PC-9 (cell line): Measurements from ENCODE around the gene C1orf159. TPM values are rescaled to one million over a fixed set of nuclear protein-coding genes. Genes with fewer than 3 reads are reported as not detected.
"Not testable (repeated sequence)": the region's sequence is repeated elsewhere in the genome, so short reads cannot be mapped to it uniquely, and the experiment has no call there.

Experiments
- BruUV-seq: library from RNA; stranded (reverse); fragments of 400-500 nt; replicated peaks from 2 replicates; lab custom pipeline; 2021; lab: Mats Ljungman, UMichigan
- CTCF ChIA-PET: fragments of 300-600 bp; sonication (Branson Sonifier 250); formaldehyde crosslinking; loops from one replicate; lab custom pipeline; 2022; ENCODE audit warnings: antibody characterized with exemption; lab: Charles Lee
- POLR2A ChIA-PET: fragments of 300-600 bp; sonication (Branson Sonifier 250); formaldehyde crosslinking; loops from one replicate; lab custom pipeline; 2022; ENCODE audit warnings: antibody characterized with exemption; ENCODE audit not compliant: unreplicated experiment; lab: Charles Lee
- DNase-seq, 2 experiments: peaks; one replicate each; pipeline versions ENCODE4 v3.0.0 to v3.0.0-alpha.2; 2015 to 2022; ENCODE audit warnings: mixed read lengths in 1 of 2
- H2AFZ ChIP-seq: fragments of 200-600 bp; sonication (generic); 2 replicates; pipeline ENCODE4 v1.8.1; 2017; ENCODE audit warnings: antibody characterized with exemption
- H3F3A ChIP-seq: fragments of 200-600 bp; sonication (generic); 2 replicates; pipeline ENCODE4 v1.8.1; 2017; ENCODE audit warnings: antibody characterized with exemption, mild to moderate bottlenecking, low read depth; ENCODE audit not compliant: insufficient read depth
- H3K27ac ChIP-seq: fragments of 200-600 bp; sonication (generic); 2 replicates; pipeline ENCODE4 v1.6.1; 2016; ENCODE audit warnings: mixed run types
- H3K27me3 ChIP-seq: fragments of 200-600 bp; sonication (generic); 2 replicates; pipeline ENCODE4 v1.6.1; 2016; ENCODE audit warnings: low read depth, mixed run types; ENCODE audit not compliant: insufficient read depth
- H3K36me3 ChIP-seq: fragments of 200-600 bp; sonication (generic); 2 replicates; pipeline ENCODE4 v1.6.1; 2016; ENCODE audit warnings: low read depth, mixed run types
- H3K4me1 ChIP-seq: fragments of 200-600 bp; sonication (generic); replicated peaks from 2 replicates; pipeline ENCODE4 v1.6.1; 2016; ENCODE audit warnings: mixed run types; ENCODE audit not compliant: insufficient read depth
- H3K4me2 ChIP-seq: fragments of 200-600 bp; sonication (generic); 2 replicates; pipeline ENCODE4 v1.6.1; 2017; ENCODE audit warnings: mixed run types
- H3K4me3 ChIP-seq: fragments of 200-600 bp; sonication (generic); 2 replicates; pipeline ENCODE4 v1.6.1; 2016; ENCODE audit warnings: mixed run types
- H3K79me2 ChIP-seq: fragments of 200-600 bp; sonication (generic); 2 replicates; pipeline ENCODE4 v1.6.1; 2017; ENCODE audit warnings: low read depth, mixed run types
- H3K9me2 ChIP-seq: fragments of 200-600 bp; sonication (generic); 2 replicates; pipeline ENCODE4 v1.8.1; 2017; ENCODE audit warnings: mild to moderate bottlenecking; ENCODE audit not compliant: insufficient read depth
- H3K9me3 ChIP-seq: fragments of 200-600 bp; sonication (generic); 2 replicates; pipeline ENCODE4 v1.8.1; 2016; ENCODE audit warnings: low read depth; ENCODE audit not compliant: insufficient read depth
- H4K20me1 ChIP-seq: fragments of 200-600 bp; sonication (generic); 2 replicates; pipeline ENCODE4 v1.8.1; 2017; ENCODE audit not compliant: insufficient read depth
- CTCF ChIP-seq: fragments of 200-600 bp; sonication (generic); conservative IDR thresholded peaks from 2 replicates; pipeline ENCODE4 v1.6.1; 2017; ENCODE audit warnings: mixed run types, antibody characterized with exemption, mild to moderate bottlenecking, moderate library complexity
- EZH2 ChIP-seq: fragments of 200-600 bp; sonication (generic); IDR thresholded peaks from 2 replicates; pipeline ENCODE4 v1.8.0; 2017; ENCODE audit warnings: antibody characterized with exemption, low read depth
- intact Hi-C: fragments of 100-400 bp; cut with micrococcal nuclease; formaldehyde crosslinking; loops from one replicate; pipeline ENCODE4 v1.10.0; 2022; ENCODE audit not compliant: unreplicated experiment
- total RNA-seq: library from RNA; stranded (reverse); gene quantifications from 2 replicates; pipeline ENCODE4 v1.2.3, GENCODE V29; 2021

The C1orf159 gene
- total RNA-seq, 1 experiment from 2014 or later, result 31.1 TPM

GRCh38 chr1:1080951-1081310 lies 35.0 kb downstream of the C1orf159 start:
- Histone ChIP-seq H3K9me2 (no peaks in the 10 kb centered on the region), H3K27me3 (no peaks in the 10 kb centered on the region), H3K36me3 (no peaks in the 10 kb centered on the region), H2AFZ (no peak overlapping the region), H3F3A (peaks cover 14% of the 10 kb centered on the region; the same call in 1 of the 2 replicates), H3K4me3 (no peak overlapping the region), H3K27ac (no peak overlapping the region), H3K79me2 (no peaks in the 10 kb centered on the region), H3K9me3 (no peaks in the 10 kb centered on the region), H3K4me1 (0 out of 2 replicates have a peak, but pooled peaks cover 8% of the 10 kb centered on the region), H4K20me1 (no peaks in the 10 kb centered on the region), H3K4me2 (0 out of 2 replicates have a peak overlapping the region, but pooled peaks have one; percentile 13)
- intact Hi-C loops, result no loop called here
- BruUV-seq, result no TSS peak
- ChIA-PET CTCF (no interaction called here), POLR2A (no interaction called here)
- TF ChIP-seq CTCF (no peak), EZH2 (no peak)
- no peak for DNase-seq

GRCh38 chr1:1080122-1080757 lies 35.6 kb downstream of the C1orf159 start:
- Histone ChIP-seq H3F3A (peaks cover 14% of the 10 kb centered on the region; the same call in 1 of the 2 replicates), H3K27me3 (no peaks in the 10 kb centered on the region), H3K4me1 (peaks cover 13% of the 10 kb centered on the region), H2AFZ (peak overlapping the region; percentile 62; the same call in 1 of the 2 replicates), H3K79me2 (no peaks in the 10 kb centered on the region), H3K27ac (peak overlapping the region; percentile 93), H4K20me1 (no peaks in the 10 kb centered on the region), H3K4me3 (peak overlapping the region; percentile 55), H3K36me3 (no peaks in the 10 kb centered on the region), H3K9me2 (no peaks in the 10 kb centered on the region), H3K9me3 (no peaks in the 10 kb centered on the region), H3K4me2 (peak overlapping the region; percentile 91)
- POLR2A ChIA-PET, result interaction anchor here (0.7 kb wide), 1 partner anchor 79 kb away, joined by 11 read pairs; no protein-coding TSS in a partner anchor
- CTCF ChIA-PET, result interaction anchor here (1.2 kb wide), 1 partner anchor 22 kb away, joined by 4 read pairs; no protein-coding TSS in a partner anchor
- BruUV-seq, result TSS peak; percentile 30
- DNase-seq, result peak; percentile 76 to 85
- TF ChIP-seq EZH2 (no peak), CTCF (no peak)
- intact Hi-C loops, result no loop called here

- ChIA-PET POLR2A (interaction anchor here (0.7 kb wide), 1 partner anchor 78 kb away, joined by 11 read pairs; no protein-coding TSS in a partner anchor), CTCF (interaction anchor here (1.2 kb wide), 1 partner anchor 21 kb away, joined by 4 read pairs; no protein-coding TSS in a partner anchor)
- Histone ChIP-seq H3K4me3 (peak overlapping the region; percentile 55), H3K27me3 (no peaks in the 10 kb centered on the region), H3K36me3 (no peaks in the 10 kb centered on the region), H4K20me1 (no peaks in the 10 kb centered on the region), H3F3A (peaks cover 19% of the 10 kb centered on the region), H3K4me2 (peak overlapping the region; percentile 91), H3K9me2 (no peaks in the 10 kb centered on the region), H3K79me2 (no peaks in the 10 kb centered on the region), H3K9me3 (no peaks in the 10 kb centered on the region), H3K4me1 (peaks cover 20% of the 10 kb centered on the region), H2AFZ (0 out of 2 replicates have a peak overlapping the region, but pooled peaks have one; percentile 62), H3K27ac (peak overlapping the region; percentile 93)
- no TSS peak for BruUV-seq
- TF ChIP-seq CTCF (no peak), EZH2 (no peak)
- peak; percentile 96 for DNase-seq
- intact Hi-C loops, result loop anchor here (2.0 kb wide), 1 partner anchor 79 kb away; no protein-coding TSS in a partner anchor
Observed at GRCh38 chr1:1079408-1080121, 36.3 kb downstream of the C1orf159 start.

- BruUV-seq, POLR2A ChIA-PET: not testable (repeated sequence)
Observed at GRCh38 chr1:1077396-1077795, 38.5 kb downstream of the C1orf159 start.

More at GRCh38 chr1:1077396-1077795, 38.5 kb downstream of the C1orf159 start:
- H2AFZ ChIP-seq, H3K4me2 ChIP-seq, H4K20me1 ChIP-seq, H3K9me2 ChIP-seq, CTCF ChIA-PET, DNase-seq, intact Hi-C loops, H3K36me3 ChIP-seq, H3K4me3 ChIP-seq, H3K79me2 ChIP-seq, H3K27me3 ChIP-seq, H3K27ac ChIP-seq, H3K9me3 ChIP-seq: not testable (repeated sequence)
- Histone ChIP-seq H3K4me1 (peaks cover 38% of the 10 kb centered on the region), H3F3A (peaks cover 30% of the 10 kb centered on the region)
